Activated naive CD8-positive, alpha-beta T cell (primary cell): ENCODE data around the gene RUFY2.

Experiments
- H3K27ac Mint-ChIP-seq: one replicate; pipeline ENCODE4 v1.8.0; 2021; ENCODE audit warnings: mixed read lengths
- H3K27me3 Mint-ChIP-seq: one replicate; pipeline ENCODE4 v1.8.0; 2021; ENCODE audit warnings: mixed read lengths
- H3K36me3 Mint-ChIP-seq: one replicate; pipeline ENCODE4 v1.8.0; 2021; ENCODE audit warnings: mixed read lengths
- H3K4me1 Mint-ChIP-seq: one replicate; pipeline ENCODE4 v1.8.0; 2021; ENCODE audit warnings: low read depth, mixed read lengths
- H3K4me3 Mint-ChIP-seq: one replicate; pipeline ENCODE4 v1.8.0; 2021; ENCODE audit warnings: mild to moderate bottlenecking, mixed read lengths
- H3K9me3 Mint-ChIP-seq: one replicate; pipeline ENCODE4 v1.8.0; 2021; ENCODE audit warnings: low read depth, mixed read lengths

The RUFY2 gene

GRCh38 chr10:68402276-68402675 is 4.8 kb downstream of the RUFY2 start:
- H3K4me1 Mint-ChIP-seq, result peaks cover 19% of the 10 kb centered on the region
- no peaks in the 10 kb centered on the region for H3K9me3 Mint-ChIP-seq
- H3K27me3 Mint-ChIP-seq, result no peaks in the 10 kb centered on the region
- H3K4me3 Mint-ChIP-seq, result no peak overlapping the region
- no peak overlapping the region for H3K27ac Mint-ChIP-seq
- no peaks in the 10 kb centered on the region for H3K36me3 Mint-ChIP-seq

DNA sequence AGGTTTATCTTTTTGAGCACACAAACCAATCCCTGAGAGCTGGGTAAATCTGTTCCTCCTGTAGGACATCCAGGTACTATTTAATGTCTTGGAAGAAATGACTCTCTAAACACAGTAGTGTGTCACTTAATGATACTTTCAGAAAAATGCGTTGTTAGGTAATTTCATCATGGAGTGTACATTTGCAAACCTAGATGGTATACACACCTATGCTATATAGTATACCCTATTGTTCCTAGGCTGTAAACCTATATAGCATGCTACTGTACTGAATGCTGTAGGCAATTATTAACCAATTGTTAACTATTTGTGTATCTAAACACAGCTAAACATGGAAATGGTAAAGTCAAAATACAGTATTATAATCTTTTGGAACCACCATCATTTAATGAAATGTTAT is 10.1 kb downstream of the RUFY2 start:
- Mint-ChIP-seq H3K9me3 (no peaks in the 10 kb centered on the region), H3K36me3 (peaks cover 2% of the 10 kb centered on the region), H3K27me3 (no peaks in the 10 kb centered on the region), H3K4me3 (no peak overlapping the region), H3K27ac (no peak overlapping the region), H3K4me1 (peaks cover 3% of the 10 kb centered on the region)

GRCh38 chr10:68385740-68386139 is 21.3 kb downstream of the RUFY2 start:
- H3K4me1 Mint-ChIP-seq, result no peaks in the 10 kb centered on the region
- peaks cover 10% of the 10 kb centered on the region for H3K36me3 Mint-ChIP-seq
- H3K27ac Mint-ChIP-seq, result no peak overlapping the region
- no peaks in the 10 kb centered on the region for H3K9me3 Mint-ChIP-seq
- no peak overlapping the region for H3K4me3 Mint-ChIP-seq
- H3K27me3 Mint-ChIP-seq, result no peaks in the 10 kb centered on the region

DNA sequence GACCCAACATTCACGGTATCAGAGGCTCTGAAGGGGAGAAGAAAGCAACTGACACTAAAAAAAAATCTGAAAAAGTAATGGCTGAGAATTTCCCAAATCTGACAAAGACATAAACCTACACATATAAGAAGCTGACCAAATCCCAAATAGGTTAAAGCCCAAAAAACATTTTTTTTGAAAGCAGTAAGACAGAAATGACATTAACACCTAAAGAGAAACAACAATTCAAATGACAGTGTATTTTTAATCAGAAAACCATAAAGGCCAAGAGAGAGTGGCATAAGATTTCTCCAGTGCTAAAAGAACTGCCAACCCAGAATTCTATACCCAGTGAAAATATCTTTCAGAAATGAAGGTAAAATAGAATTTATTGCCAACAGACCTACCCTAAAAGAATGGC is 35.5 kb downstream of the RUFY2 start:
- Mint-ChIP-seq H3K4me3 (no peak overlapping the region), H3K27me3 (no peaks in the 10 kb centered on the region), H3K27ac (no peak overlapping the region), H3K4me1 (no peaks in the 10 kb centered on the region), H3K9me3 (no peaks in the 10 kb centered on the region), H3K36me3 (peaks cover 19% of the 10 kb centered on the region)

GRCh38 chr10:68367121-68367520 is 40.0 kb downstream of the RUFY2 start:
- no peak overlapping the region for H3K27ac Mint-ChIP-seq
- H3K36me3 Mint-ChIP-seq, result peaks cover 10% of the 10 kb centered on the region
- no peaks in the 10 kb centered on the region for H3K27me3 Mint-ChIP-seq
- no peaks in the 10 kb centered on the region for H3K4me1 Mint-ChIP-seq
- H3K4me3 Mint-ChIP-seq, result no peak overlapping the region
- no peaks in the 10 kb centered on the region for H3K9me3 Mint-ChIP-seq

DNA sequence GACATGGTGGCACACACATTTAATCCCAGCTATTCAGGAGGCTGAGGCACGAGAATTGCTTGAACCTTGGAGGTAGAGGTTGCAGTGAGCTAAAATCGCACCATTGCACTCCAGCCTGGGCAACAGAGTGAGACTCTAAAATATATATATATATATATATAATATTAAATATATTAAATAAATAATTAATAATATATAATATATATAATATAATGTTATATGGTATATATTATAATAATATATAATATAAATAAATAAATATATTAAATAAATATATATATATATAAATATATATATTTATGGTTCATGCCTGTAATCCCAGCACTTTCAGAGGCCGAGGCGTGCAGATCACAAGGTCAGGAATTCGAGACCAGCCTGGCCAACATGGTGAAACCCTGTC is 40.5 kb downstream of the RUFY2 start:
- Mint-ChIP-seq H3K4me3 (no peak overlapping the region), H3K27me3 (no peaks in the 10 kb centered on the region), H3K27ac (no peak overlapping the region), H3K9me3 (no peaks in the 10 kb centered on the region), H3K4me1 (no peaks in the 10 kb centered on the region), H3K36me3 (peaks cover 8% of the 10 kb centered on the region)

DNA sequence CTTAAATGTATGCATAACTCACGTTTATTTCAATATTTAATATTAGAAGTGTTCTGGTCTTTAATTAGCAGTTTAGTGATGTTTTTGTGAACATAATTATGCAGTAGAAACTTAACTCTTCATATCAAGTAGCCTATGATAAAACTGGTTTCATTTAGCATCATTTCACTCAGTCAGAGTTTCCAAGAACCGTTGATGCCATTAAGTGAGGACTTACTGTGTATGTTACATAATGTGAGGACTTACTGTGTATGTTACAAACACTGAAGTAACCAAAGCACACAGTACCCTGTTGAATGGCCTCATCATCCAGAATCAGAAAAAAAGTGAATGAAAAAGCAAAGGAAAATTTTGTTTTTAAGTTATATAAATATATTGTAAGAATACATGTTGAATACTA is 41.5 kb downstream of the RUFY2 start:
- no peak overlapping the region for H3K4me3 Mint-ChIP-seq
- no peaks in the 10 kb centered on the region for H3K27me3 Mint-ChIP-seq
- no peaks in the 10 kb centered on the region for H3K9me3 Mint-ChIP-seq
- H3K36me3 Mint-ChIP-seq, result peaks cover 5% of the 10 kb centered on the region
- no peak overlapping the region for H3K27ac Mint-ChIP-seq
- no peaks in the 10 kb centered on the region for H3K4me1 Mint-ChIP-seq

DNA sequence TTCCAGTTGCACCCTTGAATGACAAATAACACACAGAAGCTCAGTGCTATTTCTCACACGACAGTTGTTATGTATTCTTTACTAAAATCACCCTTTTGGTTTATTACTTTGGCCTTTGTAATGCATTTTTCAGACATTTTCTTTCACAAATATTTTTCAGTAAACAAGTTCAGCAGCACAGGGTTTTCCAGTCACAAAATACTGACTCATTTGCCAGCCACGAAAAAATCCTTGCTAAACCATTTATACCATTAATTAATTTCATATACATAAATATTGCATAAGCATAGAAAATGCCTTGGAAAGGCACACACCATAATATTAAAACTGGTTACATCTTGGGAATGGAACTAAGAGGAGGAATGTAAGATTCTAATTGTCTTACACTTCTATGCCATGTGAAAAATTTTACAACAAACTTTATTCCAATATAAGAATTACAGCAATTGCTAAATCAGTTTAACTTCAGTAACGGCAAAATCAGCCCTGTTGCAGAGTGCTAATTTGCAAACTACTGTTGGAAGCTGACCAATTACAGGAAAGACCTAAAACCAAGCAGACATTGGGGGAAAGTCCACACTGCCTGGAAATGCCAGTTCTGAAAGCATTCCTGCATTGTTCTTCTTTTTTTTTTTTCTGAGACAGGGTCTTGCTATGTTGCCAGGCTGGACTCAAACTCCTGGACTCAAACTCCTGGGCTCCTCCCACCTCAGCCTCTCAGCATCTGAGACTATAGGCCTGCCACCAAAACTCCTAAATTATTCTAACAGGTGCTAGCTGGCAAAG is 42.8 kb downstream of the RUFY2 start:
- Mint-ChIP-seq H3K27ac (no peak overlapping the region), H3K9me3 (no peaks in the 10 kb centered on the region), H3K27me3 (no peaks in the 10 kb centered on the region), H3K4me1 (no peaks in the 10 kb centered on the region), H3K36me3 (peaks cover 2% of the 10 kb centered on the region), H3K4me3 (no peak overlapping the region)

- Mint-ChIP-seq H3K9me3 (no peaks in the 10 kb centered on the region), H3K4me1 (no peaks in the 10 kb centered on the region), H3K36me3 (peaks cover 2% of the 10 kb centered on the region), H3K27ac (no peak overlapping the region), H3K27me3 (no peaks in the 10 kb centered on the region), H3K4me3 (no peak overlapping the region)
These were observed 44.5 kb downstream of the RUFY2 start for GRCh38 chr10:68362590-68362989.

DNA sequence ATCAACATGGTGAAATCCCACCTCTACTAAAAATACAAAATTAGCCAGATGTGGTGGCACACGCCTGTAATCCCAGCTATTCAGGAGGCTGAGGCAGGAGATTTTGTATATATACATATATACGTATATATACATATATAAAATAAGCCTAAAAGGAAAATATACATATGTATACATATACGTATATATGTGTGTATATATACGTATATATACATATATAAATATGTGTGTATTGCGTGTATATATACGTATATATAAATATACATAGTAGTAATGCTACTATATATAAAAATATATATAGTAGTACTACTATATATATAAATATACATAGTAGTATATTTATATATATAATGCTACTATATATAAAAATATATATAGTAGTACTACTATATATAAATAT is 47.9 kb downstream of the RUFY2 start:
- H3K27ac Mint-ChIP-seq, result no peak overlapping the region
- no peak overlapping the region for H3K4me3 Mint-ChIP-seq
- H3K36me3 Mint-ChIP-seq, result peaks cover 4% of the 10 kb centered on the region
- no peaks in the 10 kb centered on the region for H3K9me3 Mint-ChIP-seq
- H3K4me1 Mint-ChIP-seq, result no peaks in the 10 kb centered on the region
- H3K27me3 Mint-ChIP-seq, result no peaks in the 10 kb centered on the region

GRCh38 chr10:68353537-68353936 is 53.5 kb downstream of the RUFY2 start:
- H3K4me1 Mint-ChIP-seq, result peaks cover 5% of the 10 kb centered on the region
- no peak overlapping the region for H3K27ac Mint-ChIP-seq
- no peak overlapping the region for H3K4me3 Mint-ChIP-seq
- no peaks in the 10 kb centered on the region for H3K27me3 Mint-ChIP-seq
- peaks cover 4% of the 10 kb centered on the region for H3K36me3 Mint-ChIP-seq
- H3K9me3 Mint-ChIP-seq, result no peaks in the 10 kb centered on the region

DNA sequence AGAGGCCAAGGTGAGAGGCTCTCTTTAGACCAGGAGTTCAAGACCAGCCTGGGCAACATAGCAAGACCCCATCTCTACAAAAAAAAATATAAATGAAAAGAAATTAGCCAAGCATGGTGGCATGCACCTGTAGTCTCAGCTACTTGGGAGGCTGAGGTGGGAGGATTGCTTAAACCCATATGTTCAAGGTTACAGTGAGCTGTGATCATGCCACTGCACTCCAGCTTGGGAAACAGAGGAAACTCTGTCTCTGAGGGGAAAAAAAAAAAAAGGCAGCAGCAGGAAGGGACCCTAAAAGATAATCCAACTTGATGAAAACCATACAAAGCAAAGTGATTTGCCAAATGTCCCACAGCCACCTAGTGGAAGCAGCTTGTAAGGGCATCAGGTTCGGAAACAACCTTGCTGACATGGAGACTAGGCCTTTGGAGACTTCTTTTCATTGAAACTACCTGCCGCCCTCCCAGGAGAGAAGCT is 58.8 kb downstream of the RUFY2 start:
- peak overlapping the region; percentile 73 for H3K27ac Mint-ChIP-seq
- no peak overlapping the region for H3K4me3 Mint-ChIP-seq
- H3K9me3 Mint-ChIP-seq, result no peaks in the 10 kb centered on the region
- no peaks in the 10 kb centered on the region for H3K27me3 Mint-ChIP-seq
- peaks cover 11% of the 10 kb centered on the region for H3K4me1 Mint-ChIP-seq
- H3K36me3 Mint-ChIP-seq, result peaks cover 3% of the 10 kb centered on the region

DNA sequence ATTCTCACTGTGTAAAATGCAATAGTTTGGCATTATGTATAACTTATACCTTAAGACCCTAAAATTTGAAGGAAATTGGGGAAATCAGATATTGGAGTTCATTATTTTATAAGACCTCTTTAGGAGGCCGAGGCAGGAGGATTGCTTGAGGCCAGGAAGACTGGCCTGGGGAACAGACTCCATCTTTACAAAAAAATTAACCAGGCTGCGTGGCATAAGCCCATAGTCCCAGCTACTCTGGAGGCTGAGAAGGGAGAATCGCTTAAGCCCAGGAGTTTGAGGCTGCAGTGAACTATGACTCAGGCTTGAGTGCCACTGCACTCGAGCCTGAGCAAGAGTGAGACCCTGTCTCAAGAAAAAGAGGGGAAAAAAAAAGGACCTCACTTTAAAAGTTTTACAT is 60.3 kb downstream of the RUFY2 start:
- Mint-ChIP-seq H3K9me3 (no peaks in the 10 kb centered on the region), H3K27ac (no peak overlapping the region), H3K36me3 (peaks cover 2% of the 10 kb centered on the region), H3K27me3 (no peaks in the 10 kb centered on the region), H3K4me1 (peaks cover 16% of the 10 kb centered on the region), H3K4me3 (no peak overlapping the region)

- H3K9me3 Mint-ChIP-seq, result no peaks in the 10 kb centered on the region
- H3K4me1 Mint-ChIP-seq, result peaks cover 22% of the 10 kb centered on the region
- H3K27me3 Mint-ChIP-seq, result no peaks in the 10 kb centered on the region
- H3K4me3 Mint-ChIP-seq, result no peak overlapping the region
- peak overlapping the region; percentile 52 for H3K27ac Mint-ChIP-seq
- peaks cover 4% of the 10 kb centered on the region for H3K36me3 Mint-ChIP-seq
These were observed 61.5 kb downstream of the RUFY2 start for GRCh38 chr10:68345621-68346020.

DNA sequence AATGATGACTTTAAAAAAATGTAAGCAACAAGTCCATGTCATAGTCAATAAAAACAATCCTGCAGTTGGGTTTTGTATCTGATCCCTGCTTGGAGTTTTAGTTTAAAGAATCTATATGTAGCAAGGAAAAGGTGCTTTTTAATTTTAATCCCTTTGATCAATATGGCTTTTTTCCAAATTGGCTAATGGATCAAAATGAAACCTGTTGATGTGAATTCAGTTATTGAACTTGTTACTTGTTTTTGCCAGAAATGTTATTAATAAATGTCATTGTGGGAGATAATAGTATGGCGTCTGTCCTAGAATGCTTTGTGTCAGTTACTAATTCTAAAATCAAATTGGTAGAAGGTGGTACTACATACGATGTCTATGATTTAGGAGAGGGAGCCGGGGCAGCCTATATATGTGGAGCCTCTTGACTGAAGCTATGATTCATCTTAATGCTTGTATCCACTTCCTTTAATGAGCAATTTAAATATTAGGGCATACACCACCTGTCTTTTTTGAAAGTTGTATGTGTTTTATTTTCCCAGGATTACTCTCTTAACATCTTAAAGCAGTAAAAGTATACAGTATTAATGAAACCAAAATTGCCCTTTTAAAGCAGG is 64.1 kb downstream of the RUFY2 start:
- peaks cover 4% of the 10 kb centered on the region for H3K36me3 Mint-ChIP-seq
- peak overlapping the region; percentile 75 for H3K27ac Mint-ChIP-seq
- H3K4me1 Mint-ChIP-seq, result peaks cover 29% of the 10 kb centered on the region
- H3K27me3 Mint-ChIP-seq, result no peaks in the 10 kb centered on the region
- no peaks in the 10 kb centered on the region for H3K9me3 Mint-ChIP-seq
- no peak overlapping the region for H3K4me3 Mint-ChIP-seq
